Testis (tissue), 2 donors: ENCODE data around the gene FRMPD4.

Experiments
- CTCF ChIP-seq, 3 experiments: fragments of 450-650 bp in 2 of 3; fragments of 200-600 bp in 1 of 3; sonication (generic) in 1 of 3; IDR thresholded peaks; one replicate each; pipeline ENCODE4 v1.5.1; 2016 to 2019; ENCODE audit warnings: antibody characterized with exemption in 3 of 3, mild to moderate bottlenecking in 2 of 3, moderate library complexity in 1 of 3
- POLR2A ChIP-seq: fragments of 450-650 bp; IDR thresholded peaks from one replicate; pipeline ENCODE4 v1.6.1; 2017; ENCODE audit warnings: antibody characterized with exemption, mild to moderate bottlenecking, moderate library complexity

GRCh38 chrX:12174358-12174757 is 36.1 kb downstream of the FRMPD4 start:
- no peak for TF ChIP-seq CTCF (IDR thresholded peaks at IDR 0.05)
- TF ChIP-seq POLR2A = no peak
